Esophagus muscularis mucosa (tissue), 3 donors: ENCODE data around the gene ZBTB7C.

Experiments used
- CTCF ChIP-seq, 3 experiments: fragments of 200-600 bp in 2 of 3; fragments of 450-650 bp in 1 of 3; sonication (generic) in 2 of 3; IDR thresholded peaks; one replicate each; pipeline ENCODE4 v1.5.1; 2017 to 2019; ENCODE audit warnings: antibody characterized with exemption in 3 of 3, mild to moderate bottlenecking in 2 of 3, moderate library complexity in 1 of 3
- POLR2A ChIP-seq: fragments of 450-650 bp; IDR thresholded peaks from one replicate; pipeline ENCODE4 v1.6.1; 2017; ENCODE audit warnings: antibody characterized with exemption, moderate library complexity, mild to moderate bottlenecking, low read depth
- POLR2AphosphoS5 ChIP-seq, 2 donors: sonication (generic); formaldehyde crosslinking; IDR thresholded peaks; one replicate each; pipeline ENCODE4 v1.6.1; 2017; ENCODE audit warnings: antibody characterized with exemption in 2 of 2

- TF ChIP-seq POLR2A: no peak
- TF ChIP-seq POLR2AphosphoS5 (IDR thresholded peaks at IDR 0.05): no peak
- no peak for TF ChIP-seq CTCF (IDR thresholded peaks at IDR 0.05)
Measured at GRCh38 chr18:48129621-48130082, 279.5 kb downstream of the ZBTB7C start.
